Spleen (tissue), 11 donors: Measurements from ENCODE around the gene B4GALNT4. TPM values are rescaled to one million over a fixed set of nuclear protein-coding genes. Genes with fewer than 3 reads are reported as not detected.

Source experiments
- DNase-seq: peaks from one replicate; pipeline ENCODE4 v3.0.0-alpha.2; 2020
- H3K27ac ChIP-seq, 8 donors: fragments of 200-600 bp; sonication (generic) in 7 of 8; 1 replicate in 4 of 8; 2 replicates in 4 of 8; pipeline versions ENCODE4 v1.5.0 to v1.8.0; 2016 to 2021; ENCODE audit warnings: inconsistent platforms in 4 of 8, mild to moderate bottlenecking in 4 of 8, moderate library complexity in 1 of 8
- H3K27me3 ChIP-seq, 7 donors: fragments of 200-600 bp; sonication (generic) in 6 of 7; replicated peaks in 1 of 7; 1 replicate in 4 of 7; 2 replicates in 3 of 7; pipeline versions ENCODE4 v1.5.0 to v1.8.0; 2016 to 2021; ENCODE audit warnings: inconsistent platforms in 3 of 7, mild to moderate bottlenecking in 1 of 7
- H3K36me3 ChIP-seq, 6 donors: fragments of 200-600 bp; sonication (generic) in 5 of 6; 1 replicate in 4 of 6; 2 replicates in 2 of 6; pipeline versions ENCODE4 v1.5.0 to v1.8.0; 2016 to 2021; ENCODE audit warnings: inconsistent platforms in 2 of 6
- H3K4me1 ChIP-seq, 6 donors: fragments of 200-600 bp; sonication (generic) in 5 of 6; 1 replicate in 3 of 6; 2 replicates in 3 of 6; pipeline versions ENCODE4 v1.5.0 to v1.8.0; 2016 to 2021; ENCODE audit warnings: inconsistent platforms in 3 of 6
- H3K4me3 ChIP-seq, 8 donors: fragments of 200-600 bp; sonication (generic) in 7 of 8; 1 replicate in 4 of 8; 2 replicates in 4 of 8; pipeline versions ENCODE4 v1.5.0 to v1.8.0; 2016 to 2021; ENCODE audit warnings: inconsistent platforms in 4 of 8, mild to moderate bottlenecking in 4 of 8, moderate library complexity in 2 of 8
- H3K9me3 ChIP-seq, 8 donors: fragments of 200-600 bp; sonication (generic) in 7 of 8; 1 replicate in 4 of 8; 2 replicates in 4 of 8; pipeline versions ENCODE4 v1.5.0 to v1.8.0; 2016 to 2021; ENCODE audit warnings: inconsistent platforms in 4 of 8
- POLR2A ChIP-seq, 3 donors: fragments of 450-650 bp; IDR thresholded peaks; one replicate each; pipeline ENCODE4 v1.5.1; 2017; ENCODE audit warnings: antibody characterized with exemption in 3 of 3, mild to moderate bottlenecking in 1 of 3
- POLR2AphosphoS5 ChIP-seq, 3 donors: sonication (generic); formaldehyde crosslinking; IDR thresholded peaks; one replicate each; pipeline ENCODE4 v1.5.1; 2017; ENCODE audit warnings: antibody characterized with exemption in 3 of 3
- WGBS, 5 donors: extraction: QIAGEN DNeasy Blood & Tissue Kit in 3 of 5; methylation state at CpG; one replicate each; pipeline versions ENCODE4 v1.1.5 to v1.1.7; 2013 to 2018; 5-methylcytosine and 5-hydroxymethylcytosine counted together
- intact Hi-C: fragments of 100-400 bp; cut with DNase I; formaldehyde crosslinking; loops from one replicate; pipeline ENCODE4 v1.15.0; 2023; ENCODE audit warnings: low total_unique reads
- polyA plus RNA-seq, 3 donors: library from polyadenylated mRNA; stranded (reverse); fragments of 200-250 nt; gene quantifications; one replicate each; pipeline ENCODE4 v1.2.1, GENCODE V29; 2013
- total RNA-seq, 7 donors: library from RNA; depleted of rRNA in 3 of 7; stranded (reverse); fragments of >200 nt in 3 of 7; fragmentation: NEBNext Ultra II Directional in 4 of 7; extraction: Animal tissue kit (Norgen Biotek cat#: 25700) in 4 of 7; gene quantifications; one replicate each; pipeline versions ENCODE4 v1.1.0 to v1.2.1, GENCODE V29; 2016 to 2021
- TF ChIP-seq, protein P1 (sequence below), 11 experiments: fragments of 200-600 bp in 7 of 11; fragments of 450-650 bp in 4 of 11; sonication (generic) in 4 of 11; IDR thresholded peaks in 8 of 11; conservative IDR thresholded peaks in 3 of 11; 1 replicate in 7 of 11; 2 replicates in 4 of 11; pipeline versions ENCODE4 v1.4.0 to v1.8.0; 2016 to 2021; ENCODE audit warnings: antibody characterized with exemption in 11 of 11, inconsistent platforms in 4 of 11, mild to moderate bottlenecking in 1 of 11
- donor health status: healthy with polysubstance abuse.
- donor health status: DM: no; HTN: no; CAD: no; lungs with moderate emphysema.
- donor health status: DM: no; HTN: no; CAD: no.
- donor health status: Bipolar disorder and iron deficiency.
- donor health status: healthy.
- donor health status: DM: no; HTN: no; CAD: no.
- donor health status: DM: yes; HTN: yes; CAD: no.

The B4GALNT4 gene
- total and polyA plus RNA-seq, 10 donors = 0.17 to 5.2 (median 0.91) TPM; not detected in 2

DNA sequence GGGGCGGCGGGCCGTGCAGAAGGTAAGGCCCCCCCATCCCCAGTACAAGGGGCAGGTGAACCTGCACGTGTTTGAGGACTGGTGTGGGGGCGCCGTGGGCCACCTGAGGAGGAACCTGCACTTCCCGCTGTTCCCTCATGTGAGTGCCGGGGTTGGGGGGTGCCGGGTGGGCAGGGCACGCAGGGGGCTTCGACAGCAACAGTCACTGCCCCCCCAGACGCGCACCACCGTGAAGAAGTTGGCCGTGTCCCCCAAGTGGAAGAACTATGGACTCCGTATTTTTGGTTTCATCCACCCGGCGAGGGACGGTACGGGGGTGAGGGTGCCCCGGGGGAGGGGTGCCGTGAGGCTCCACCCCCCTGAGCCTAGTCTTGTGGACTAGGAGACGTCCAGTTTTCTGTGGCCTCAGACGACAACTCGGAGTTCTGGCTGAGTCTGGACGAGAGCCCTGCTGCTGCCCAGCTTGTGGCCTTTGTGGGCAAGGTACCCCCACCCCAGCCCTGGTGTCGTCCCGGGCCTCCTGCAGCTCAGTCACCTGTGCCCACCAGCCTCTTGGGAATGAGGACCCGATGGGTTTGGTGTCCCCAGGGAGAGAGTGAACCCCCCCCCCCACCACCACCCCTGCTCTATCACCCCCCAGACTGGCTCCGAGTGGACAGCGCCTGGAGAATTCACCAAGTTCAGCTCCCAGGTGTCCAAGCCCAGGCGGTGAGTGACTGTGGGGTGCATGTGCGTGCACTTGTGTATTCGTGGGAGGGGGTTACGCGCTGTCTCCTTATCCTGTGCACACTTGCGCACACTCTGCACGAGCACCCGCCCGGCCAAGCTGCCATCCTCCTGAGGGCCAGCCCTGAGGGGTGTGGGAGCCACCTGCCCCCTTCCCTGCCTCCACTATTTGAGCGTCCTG, 3.8 kb downstream of the B4GALNT4 start:
- no peaks in the 10 kb centered on the region for H3K36me3 ChIP-seq
- no peak overlapping the region for H3K27ac ChIP-seq
- intact Hi-C loops = no loop called here
- peaks cover 5 to 39% (median 28%) of the 10 kb centered on the region in 7 donors for H3K27me3 ChIP-seq
- no peak for DNase-seq
- TF ChIP-seq POLR2A (IDR thresholded peaks at IDR 0.05) = no peak
- no peak for TF ChIP-seq POLR2AphosphoS5 (IDR thresholded peaks at IDR 0.05)
- TF ChIP-seq, protein P1, sequence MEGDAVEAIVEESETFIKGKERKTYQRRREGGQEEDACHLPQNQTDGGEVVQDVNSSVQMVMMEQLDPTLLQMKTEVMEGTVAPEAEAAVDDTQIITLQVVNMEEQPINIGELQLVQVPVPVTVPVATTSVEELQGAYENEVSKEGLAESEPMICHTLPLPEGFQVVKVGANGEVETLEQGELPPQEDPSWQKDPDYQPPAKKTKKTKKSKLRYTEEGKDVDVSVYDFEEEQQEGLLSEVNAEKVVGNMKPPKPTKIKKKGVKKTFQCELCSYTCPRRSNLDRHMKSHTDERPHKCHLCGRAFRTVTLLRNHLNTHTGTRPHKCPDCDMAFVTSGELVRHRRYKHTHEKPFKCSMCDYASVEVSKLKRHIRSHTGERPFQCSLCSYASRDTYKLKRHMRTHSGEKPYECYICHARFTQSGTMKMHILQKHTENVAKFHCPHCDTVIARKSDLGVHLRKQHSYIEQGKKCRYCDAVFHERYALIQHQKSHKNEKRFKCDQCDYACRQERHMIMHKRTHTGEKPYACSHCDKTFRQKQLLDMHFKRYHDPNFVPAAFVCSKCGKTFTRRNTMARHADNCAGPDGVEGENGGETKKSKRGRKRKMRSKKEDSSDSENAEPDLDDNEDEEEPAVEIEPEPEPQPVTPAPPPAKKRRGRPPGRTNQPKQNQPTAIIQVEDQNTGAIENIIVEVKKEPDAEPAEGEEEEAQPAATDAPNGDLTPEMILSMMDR (IDR thresholded peaks at IDR 0.05 in 8 of 11, conservative IDR thresholded peaks at IDR 0.05 in 3 of 11) = no peak
- H3K4me3 ChIP-seq = no peak overlapping the region
- H3K4me1 ChIP-seq = peaks cover 6 to 18% (median 9%) of the 10 kb centered on the region in 6 donors
- H3K9me3 ChIP-seq = no peaks in the 10 kb centered on the region
- WGBS, 5 donors = 82 to 93% (median 88%) methylated on average over 16 to 41 of the region's 41 CpGs

DNA sequence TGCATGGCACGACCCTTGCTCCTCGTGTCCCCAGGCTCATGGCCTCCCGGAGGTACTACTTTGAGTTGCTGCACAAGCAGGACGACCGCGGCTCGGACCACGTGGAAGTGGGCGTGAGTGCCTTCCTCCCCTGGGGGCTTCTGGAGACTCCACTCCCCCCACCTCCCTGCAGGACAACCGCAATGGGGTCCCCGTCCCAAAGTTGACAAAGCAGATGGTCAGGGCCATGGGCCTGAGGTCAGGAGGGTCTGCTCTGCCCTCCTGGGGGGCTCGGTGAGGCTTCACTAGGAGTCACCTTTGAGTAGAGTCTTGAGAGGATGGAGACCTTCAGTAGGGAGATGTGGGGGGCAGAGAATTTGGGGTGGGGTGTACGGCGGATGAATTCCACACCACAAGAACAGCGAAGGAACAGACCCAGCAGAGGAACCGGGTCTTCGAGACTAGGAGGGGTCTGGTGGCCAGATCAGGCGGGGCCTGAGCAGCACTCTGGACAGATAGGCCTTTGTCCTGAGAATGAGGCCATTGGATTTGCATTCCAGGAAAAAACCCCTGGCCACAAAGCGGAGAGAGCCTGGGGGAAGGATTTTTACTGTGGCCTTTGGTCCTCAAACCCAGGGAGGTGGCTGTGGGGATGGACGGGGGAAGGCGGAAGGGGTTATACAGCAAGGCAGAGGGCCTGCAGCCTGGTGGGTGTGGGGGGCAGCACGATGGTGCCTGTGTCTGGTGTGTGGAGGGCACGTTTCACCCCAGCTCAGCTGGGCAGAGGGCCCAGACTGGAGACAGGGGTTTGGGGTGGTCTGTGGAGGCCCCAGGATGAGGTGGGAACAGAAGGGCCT, 4.6 kb downstream of the B4GALNT4 start:
- DNase-seq = no peak
- H3K4me1 ChIP-seq = peaks cover 0 to 9% (median under 1%) of the 10 kb centered on the region in 6 donors
- H3K9me3 ChIP-seq = no peaks in the 10 kb centered on the region
- no peaks in the 10 kb centered on the region for H3K36me3 ChIP-seq
- TF ChIP-seq POLR2A (IDR thresholded peaks at IDR 0.05) (no peak), POLR2AphosphoS5 (IDR thresholded peaks at IDR 0.05) (no peak)
- TF ChIP-seq, protein P1 (IDR thresholded peaks at IDR 0.05 in 8 of 11, conservative IDR thresholded peaks at IDR 0.05 in 3 of 11) = no peak
- intact Hi-C loops = no loop called here
- H3K27ac ChIP-seq = no peak overlapping the region
- no peak overlapping the region for H3K4me3 ChIP-seq
- WGBS, 5 donors = 88 to 93% (median 91%) methylated on average over 21 to 23 of the region's 23 CpGs
- peaks cover 0 to 39% (median 20%) of the 10 kb centered on the region in 7 donors for H3K27me3 ChIP-seq

DNA sequence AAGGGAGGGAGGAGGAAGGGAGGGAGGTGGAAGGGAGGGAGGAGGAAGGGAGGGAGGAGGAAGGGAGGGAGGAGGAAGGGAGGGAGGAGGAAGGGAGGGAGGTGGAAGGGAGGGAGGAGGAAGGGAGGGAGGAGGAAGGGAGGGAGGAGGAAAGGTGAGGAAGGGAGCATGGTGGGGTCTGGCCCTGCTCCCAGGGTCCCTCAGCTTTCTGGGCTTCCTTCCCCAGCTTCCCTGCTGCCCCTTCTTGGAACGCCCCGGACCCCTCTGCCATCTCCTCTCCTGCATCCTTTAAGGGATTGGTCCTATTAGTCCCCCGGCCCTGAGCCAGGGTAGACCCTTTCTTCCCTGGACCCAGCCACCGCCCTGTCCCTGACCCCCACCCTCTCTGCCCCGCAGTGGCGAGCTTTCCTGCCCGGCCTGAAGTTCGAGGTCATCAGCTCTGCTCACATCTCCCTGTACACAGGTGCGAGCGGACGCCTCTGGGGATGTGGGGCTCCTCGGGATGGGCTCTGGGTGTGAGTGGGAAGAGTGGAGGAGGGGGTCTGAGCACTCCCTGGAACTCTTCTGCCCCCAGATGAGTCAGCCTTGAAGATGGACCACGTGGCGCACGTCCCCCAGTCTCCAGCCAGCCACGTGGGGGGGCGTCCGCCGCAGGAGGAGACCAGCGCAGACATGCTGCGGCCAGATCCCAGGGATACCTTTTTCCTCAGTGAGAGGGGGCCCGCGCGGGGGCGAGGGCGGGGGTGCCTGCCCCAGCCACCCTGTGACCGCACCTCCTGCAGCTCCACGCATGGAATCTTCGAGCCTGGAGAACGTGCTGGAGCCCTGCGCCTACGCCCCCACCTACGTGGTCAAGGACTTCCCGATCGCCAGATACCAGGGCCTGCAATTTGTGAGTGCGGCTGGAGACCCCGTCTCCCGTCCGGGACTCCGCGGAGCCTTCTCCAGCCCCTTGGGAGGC, 6.0 kb downstream of the B4GALNT4 start:
- no peak for DNase-seq
- intact Hi-C loops = no loop called here
- 86 to 96% (median 92%) methylated on average over 18 to 41 of the region's 41 CpGs for WGBS, 5 donors
- TF ChIP-seq, protein P1 (IDR thresholded peaks at IDR 0.05 in 8 of 11, conservative IDR thresholded peaks at IDR 0.05 in 3 of 11) = no peak
- TF ChIP-seq POLR2A (IDR thresholded peaks at IDR 0.05) = no peak
- TF ChIP-seq POLR2AphosphoS5 (IDR thresholded peaks at IDR 0.05) = no peak
- H3K4me1 ChIP-seq = peaks cover 0 to 4% (median 0%) of the 10 kb centered on the region in 6 donors
- no peak overlapping the region for H3K4me3 ChIP-seq
- no peak overlapping the region for H3K27ac ChIP-seq
- no peaks in the 10 kb centered on the region for H3K36me3 ChIP-seq
- no peaks in the 10 kb centered on the region for H3K9me3 ChIP-seq
- peaks cover 0 to 43% (median 18%) of the 10 kb centered on the region in 7 donors for H3K27me3 ChIP-seq
